SK-N-SH treated with all-trans-retinoic acid at 6 μM for 48 hours (cell line): ENCODE measurements around the gene CCDC183.
"Not testable (repeated sequence)": the region's sequence is repeated elsewhere in the genome, so short reads cannot be mapped to it uniquely, and the experiment has no call there.

Experiments used
- ATAC-seq: fragments of 200-7000 bp; cut with Tn5 transposase; 3 replicates; pipeline ENCODE4 v1.9.1; 2020; ENCODE audit warnings: mild to moderate bottlenecking, moderate library complexity
- ARNTL ChIP-seq: fragments of 450-650 bp; formaldehyde crosslinking; IDR thresholded peaks from 2 replicates; pipeline ENCODE4 v1.5.0; 2020; ENCODE audit warnings: low read depth, mild to moderate bottlenecking, moderate library complexity, borderline replicate concordance
- BACH2 ChIP-seq: fragments of 250-450 bp; sonication (Bioruptor Pico); IDR thresholded peaks from 2 replicates; pipeline ENCODE4 v1.9.0; 2021; ENCODE audit warnings: mild to moderate bottlenecking, borderline replicate concordance
- ESRRG ChIP-seq: fragments of 250-450 bp; sonication (Bioruptor Pico); IDR thresholded peaks from 2 replicates; pipeline ENCODE4 v1.6.1; 2021; ENCODE audit warnings: mild to moderate bottlenecking
- GLIS3 ChIP-seq: fragments of 250-450 bp; sonication (Bioruptor Pico); IDR thresholded peaks from 2 replicates; pipeline ENCODE4 v1.5.0; 2020; ENCODE audit warnings: mild to moderate bottlenecking, moderate library complexity
- ISL1 ChIP-seq: fragments of 250-450 bp; sonication (Bioruptor Pico); IDR thresholded peaks from 2 replicates; pipeline ENCODE4 v2.1.2; 2022; ENCODE audit warnings: mild to moderate bottlenecking, moderate library complexity
- OSR1 ChIP-seq: fragments of 250-450 bp; sonication (Bioruptor Pico); IDR thresholded peaks from 2 replicates; pipeline ENCODE4 v1.8.0; 2022; ENCODE audit warnings: moderate library complexity, mild to moderate bottlenecking, inconsistent platforms
- PPARA ChIP-seq: fragments of 250-450 bp; sonication (Bioruptor Pico); IDR thresholded peaks from 2 replicates; pipeline ENCODE4 v1.5.0; 2020; ENCODE audit warnings: mild to moderate bottlenecking, borderline replicate concordance
- RARB ChIP-seq: fragments of 250-450 bp; sonication (Bioruptor Pico); IDR thresholded peaks from 2 replicates; pipeline ENCODE4 v1.8.0; 2021; ENCODE audit warnings: mild to moderate bottlenecking, moderate library complexity
- SNAI2 ChIP-seq: fragments of 250-450 bp; sonication (Bioruptor Pico); IDR thresholded peaks from 2 replicates; pipeline ENCODE4 v1.5.0; 2020; ENCODE audit warnings: mild to moderate bottlenecking, moderate library complexity
- TCF4 ChIP-seq: fragments of 250-450 bp; sonication (Bioruptor Pico); IDR thresholded peaks from 2 replicates; pipeline ENCODE4 v1.8.0; 2021; ENCODE audit warnings: mild to moderate bottlenecking, moderate library complexity, borderline replicate concordance
- TOX ChIP-seq: fragments of 250-450 bp; sonication (Bioruptor Pico); IDR thresholded peaks from 2 replicates; pipeline ENCODE4 v1.8.0; 2021; ENCODE audit warnings: mild to moderate bottlenecking, moderate library complexity, borderline replicate concordance
- ZC3H10 ChIP-seq: fragments of 250-450 bp; sonication (Bioruptor Pico); IDR thresholded peaks from 2 replicates; pipeline ENCODE4 v1.5.1; 2021; ENCODE audit warnings: mild to moderate bottlenecking, moderate library complexity
- ZFP30 ChIP-seq: fragments of 450-650 bp; formaldehyde crosslinking; IDR thresholded peaks from 2 replicates; pipeline ENCODE4 v1.5.0; 2022; ENCODE audit warnings: mild to moderate bottlenecking, moderate library complexity
- ZNF70 ChIP-seq: fragments of 450-650 bp; formaldehyde crosslinking; IDR thresholded peaks from 2 replicates; pipeline ENCODE4 v1.5.0; 2020; ENCODE audit warnings: mild to moderate bottlenecking, moderate library complexity
- ZNF8 ChIP-seq: fragments of 450-650 bp; formaldehyde crosslinking; IDR thresholded peaks from 2 replicates; pipeline ENCODE4 v1.5.0; 2020; ENCODE audit warnings: mild to moderate bottlenecking, moderate library complexity
- TF ChIP-seq, protein P1 (sequence below): fragments of 250-450 bp; sonication (Bioruptor Pico); IDR thresholded peaks from 2 replicates; pipeline ENCODE4 v1.8.0; 2020; ENCODE audit warnings: mild to moderate bottlenecking, moderate library complexity, borderline replicate concordance
- TF ChIP-seq, protein P2 (sequence below): fragments of 250-450 bp; sonication (Bioruptor Pico); IDR thresholded peaks from 2 replicates; pipeline ENCODE4 v1.5.0; 2020; ENCODE audit warnings: mild to moderate bottlenecking, moderate library complexity
- TF ChIP-seq, protein P3 (sequence below): fragments of 250-450 bp; sonication (Bioruptor Pico); IDR thresholded peaks from 2 replicates; pipeline ENCODE4 v1.8.0; 2021; ENCODE audit warnings: low read depth, mild to moderate bottlenecking, moderate library complexity, borderline replicate concordance

Gene CCDC183

DNA sequence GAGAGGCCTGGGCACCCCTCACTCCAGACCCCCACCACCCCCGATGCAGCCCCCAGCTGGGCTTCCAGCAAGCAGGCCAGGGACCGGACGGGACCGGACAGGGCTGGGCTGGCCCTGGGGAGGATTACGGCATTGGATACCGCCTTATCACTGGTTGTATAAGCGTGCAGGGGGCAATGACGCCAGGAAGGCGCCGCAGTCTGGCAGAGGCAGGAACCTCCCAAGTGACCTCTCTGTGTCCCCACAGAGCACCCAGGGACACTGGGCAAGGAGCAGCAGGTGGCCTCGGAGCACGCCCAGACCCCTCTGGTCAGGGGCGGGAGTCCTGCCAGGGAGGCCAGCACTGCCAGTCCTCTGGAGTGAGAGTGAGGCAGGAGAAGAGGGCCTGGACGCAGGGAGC, 31.1 kb upstream of the CCDC183 start (continued):
- TF ChIP-seq, protein P1, sequence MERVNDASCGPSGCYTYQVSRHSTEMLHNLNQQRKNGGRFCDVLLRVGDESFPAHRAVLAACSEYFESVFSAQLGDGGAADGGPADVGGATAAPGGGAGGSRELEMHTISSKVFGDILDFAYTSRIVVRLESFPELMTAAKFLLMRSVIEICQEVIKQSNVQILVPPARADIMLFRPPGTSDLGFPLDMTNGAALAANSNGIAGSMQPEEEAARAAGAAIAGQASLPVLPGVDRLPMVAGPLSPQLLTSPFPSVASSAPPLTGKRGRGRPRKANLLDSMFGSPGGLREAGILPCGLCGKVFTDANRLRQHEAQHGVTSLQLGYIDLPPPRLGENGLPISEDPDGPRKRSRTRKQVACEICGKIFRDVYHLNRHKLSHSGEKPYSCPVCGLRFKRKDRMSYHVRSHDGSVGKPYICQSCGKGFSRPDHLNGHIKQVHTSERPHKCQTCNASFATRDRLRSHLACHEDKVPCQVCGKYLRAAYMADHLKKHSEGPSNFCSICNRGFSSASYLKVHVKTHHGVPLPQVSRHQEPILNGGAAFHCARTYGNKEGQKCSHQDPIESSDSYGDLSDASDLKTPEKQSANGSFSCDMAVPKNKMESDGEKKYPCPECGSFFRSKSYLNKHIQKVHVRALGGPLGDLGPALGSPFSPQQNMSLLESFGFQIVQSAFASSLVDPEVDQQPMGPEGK (CRISPR knock-in tag): no peak
- no peak for TF ChIP-seq BACH2 (CRISPR knock-in tag)
- no peak for TF ChIP-seq ARNTL
- no peak for TF ChIP-seq GLIS3 (CRISPR knock-in tag)
- TF ChIP-seq TOX: no peak
- no peak for TF ChIP-seq PPARA (CRISPR knock-in tag)

DNA sequence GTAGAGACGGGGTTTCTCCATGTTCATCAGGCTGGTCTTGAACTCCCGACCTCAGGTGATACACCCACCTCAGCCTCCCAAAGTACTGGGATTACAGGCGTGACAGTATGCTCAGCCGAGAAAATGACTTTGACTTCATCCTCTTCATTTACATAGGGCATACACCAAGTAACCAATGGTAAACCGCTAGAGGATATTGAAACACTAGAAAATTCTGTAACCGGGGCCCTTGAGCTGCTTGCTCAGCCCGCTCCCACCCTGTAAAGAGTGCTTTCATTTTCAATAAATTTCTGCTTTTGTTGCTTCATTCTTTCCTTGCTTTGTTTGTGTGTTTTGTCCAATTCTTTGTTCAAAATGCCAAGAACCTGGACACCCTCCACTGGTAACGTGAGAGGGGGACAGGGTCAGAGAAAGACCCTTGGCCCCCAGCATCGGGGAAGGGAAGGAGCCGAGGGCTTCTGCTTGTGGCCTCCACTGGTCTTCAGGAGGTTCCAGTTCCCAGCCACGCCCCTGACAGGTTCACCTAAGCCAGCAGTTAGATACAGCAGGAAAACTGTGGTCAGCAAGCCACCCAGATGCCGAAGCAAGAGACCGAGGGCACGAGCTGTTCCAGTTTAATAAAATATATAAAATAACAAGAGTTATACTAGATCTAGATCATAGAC, 30.3 kb upstream of the CCDC183 start:
- ATAC-seq: not testable (repeated sequence)

DNA sequence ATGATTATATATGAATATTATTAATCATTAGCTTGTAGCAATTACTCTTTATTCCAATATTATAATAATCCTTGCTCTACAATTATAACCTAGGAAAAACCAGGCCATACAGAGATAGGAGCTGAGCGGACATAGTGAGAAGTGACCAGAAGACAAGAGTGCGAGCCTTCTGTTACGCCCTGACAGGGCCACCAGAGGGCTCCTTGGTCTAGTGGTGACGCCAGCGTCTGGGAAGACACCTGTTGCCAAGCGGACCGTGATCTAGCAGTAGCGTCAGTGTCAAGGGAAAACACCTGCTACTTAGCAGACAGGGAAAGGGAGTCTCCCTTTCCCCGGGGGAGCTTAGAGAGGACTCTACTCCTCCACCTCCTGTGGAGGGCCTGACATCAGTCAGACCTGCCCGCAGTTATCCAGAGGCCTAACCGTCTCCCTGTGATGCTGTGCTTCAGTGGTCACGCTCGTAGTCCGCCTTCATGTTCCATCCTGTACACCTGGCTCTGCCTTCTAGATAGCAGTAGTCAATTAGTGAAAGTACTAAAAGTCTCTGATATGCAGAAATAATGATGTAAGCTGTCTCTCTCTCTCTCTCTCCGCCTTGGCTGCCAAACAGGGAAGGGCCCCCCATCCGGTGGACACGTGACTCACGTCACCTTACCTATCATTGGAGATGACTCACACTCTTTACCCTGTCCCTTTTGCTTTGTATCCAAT, 29.6 kb upstream of the CCDC183 start:
- ATAC-seq: not testable (repeated sequence)

DNA sequence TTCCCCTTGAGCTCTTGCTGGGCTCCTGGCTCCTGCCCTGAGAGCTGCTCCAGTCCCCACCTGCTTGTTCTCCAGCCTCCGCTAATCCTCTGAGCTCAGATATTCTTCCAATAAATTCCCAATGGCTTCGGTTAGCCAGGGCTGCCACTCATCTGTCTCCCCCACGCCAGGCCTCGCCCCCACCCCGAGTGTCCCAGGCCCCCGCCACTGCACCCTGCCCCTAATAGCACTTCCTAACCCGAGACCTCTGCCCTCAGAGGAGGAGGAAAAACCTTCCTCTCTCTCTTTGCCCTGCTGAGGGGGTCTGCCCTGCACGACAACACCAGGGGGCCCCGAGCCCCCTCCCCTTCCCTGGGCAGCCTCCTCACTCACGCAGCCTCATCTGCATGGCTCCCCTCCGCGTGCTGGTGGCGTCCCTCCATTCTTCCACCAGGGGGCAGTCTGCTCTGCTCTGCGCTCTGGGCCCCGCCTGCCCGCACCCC, 26.4 kb upstream of the CCDC183 start:
- peak; percentile 90 for ATAC-seq
- TF ChIP-seq GLIS3 (CRISPR knock-in tag) (no peak), OSR1 (no peak), ZFP30 (CRISPR knock-in tag) (no peak), ISL1 (CRISPR knock-in tag) (no peak), BACH2 (CRISPR knock-in tag) (no peak), ZC3H10 (CRISPR knock-in tag) (no peak), ZNF8 (CRISPR knock-in tag) (no peak), SNAI2 (CRISPR knock-in tag) (no peak), ESRRG (CRISPR knock-in tag) (no peak), RARB (CRISPR knock-in tag) (no peak), TCF4 (no peak), ARNTL (no peak), ZNF70 (CRISPR knock-in tag) (no peak), PPARA (CRISPR knock-in tag) (no peak)
- TF ChIP-seq, protein P2, sequence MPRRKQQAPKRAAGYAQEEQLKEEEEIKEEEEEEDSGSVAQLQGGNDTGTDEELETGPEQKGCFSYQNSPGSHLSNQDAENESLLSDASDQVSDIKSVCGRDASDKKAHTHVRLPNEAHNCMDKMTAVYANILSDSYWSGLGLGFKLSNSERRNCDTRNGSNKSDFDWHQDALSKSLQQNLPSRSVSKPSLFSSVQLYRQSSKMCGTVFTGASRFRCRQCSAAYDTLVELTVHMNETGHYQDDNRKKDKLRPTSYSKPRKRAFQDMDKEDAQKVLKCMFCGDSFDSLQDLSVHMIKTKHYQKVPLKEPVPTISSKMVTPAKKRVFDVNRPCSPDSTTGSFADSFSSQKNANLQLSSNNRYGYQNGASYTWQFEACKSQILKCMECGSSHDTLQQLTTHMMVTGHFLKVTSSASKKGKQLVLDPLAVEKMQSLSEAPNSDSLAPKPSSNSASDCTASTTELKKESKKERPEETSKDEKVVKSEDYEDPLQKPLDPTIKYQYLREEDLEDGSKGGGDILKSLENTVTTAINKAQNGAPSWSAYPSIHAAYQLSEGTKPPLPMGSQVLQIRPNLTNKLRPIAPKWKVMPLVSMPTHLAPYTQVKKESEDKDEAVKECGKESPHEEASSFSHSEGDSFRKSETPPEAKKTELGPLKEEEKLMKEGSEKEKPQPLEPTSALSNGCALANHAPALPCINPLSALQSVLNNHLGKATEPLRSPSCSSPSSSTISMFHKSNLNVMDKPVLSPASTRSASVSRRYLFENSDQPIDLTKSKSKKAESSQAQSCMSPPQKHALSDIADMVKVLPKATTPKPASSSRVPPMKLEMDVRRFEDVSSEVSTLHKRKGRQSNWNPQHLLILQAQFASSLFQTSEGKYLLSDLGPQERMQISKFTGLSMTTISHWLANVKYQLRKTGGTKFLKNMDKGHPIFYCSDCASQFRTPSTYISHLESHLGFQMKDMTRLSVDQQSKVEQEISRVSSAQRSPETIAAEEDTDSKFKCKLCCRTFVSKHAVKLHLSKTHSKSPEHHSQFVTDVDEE: no peak
- TF ChIP-seq, protein P3, sequence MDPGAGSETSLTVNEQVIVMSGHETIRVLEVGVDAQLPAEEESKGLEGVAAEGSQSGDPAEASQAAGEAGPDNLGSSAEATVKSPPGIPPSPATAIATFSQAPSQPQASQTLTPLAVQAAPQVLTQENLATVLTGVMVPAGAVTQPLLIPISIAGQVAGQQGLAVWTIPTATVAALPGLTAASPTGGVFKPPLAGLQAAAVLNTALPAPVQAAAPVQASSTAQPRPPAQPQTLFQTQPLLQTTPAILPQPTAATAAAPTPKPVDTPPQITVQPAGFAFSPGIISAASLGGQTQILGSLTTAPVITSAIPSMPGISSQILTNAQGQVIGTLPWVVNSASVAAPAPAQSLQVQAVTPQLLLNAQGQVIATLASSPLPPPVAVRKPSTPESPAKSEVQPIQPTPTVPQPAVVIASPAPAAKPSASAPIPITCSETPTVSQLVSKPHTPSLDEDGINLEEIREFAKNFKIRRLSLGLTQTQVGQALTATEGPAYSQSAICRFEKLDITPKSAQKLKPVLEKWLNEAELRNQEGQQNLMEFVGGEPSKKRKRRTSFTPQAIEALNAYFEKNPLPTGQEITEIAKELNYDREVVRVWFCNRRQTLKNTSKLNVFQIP (CRISPR knock-in tag): no peak
- TF ChIP-seq, protein P1 (CRISPR knock-in tag): no peak
